Measurements from ENCODE around the gene PABPC3. TPM values are rescaled to one million over a fixed set of nuclear protein-coding genes. Genes with fewer than 3 reads are reported as not detected.

The PABPC3 gene
- total RNA-seq, 2 donors from 2014 or later, result 0.09 to 4.5 TPM

- intact Hi-C loops (cut with DNase I), result no loop called here
- TF ChIP-seq POLR2A (IDR thresholded peaks at IDR 0.05) (no peak), POLR2AphosphoS5 (IDR thresholded peaks at IDR 0.05) (no peak), CTCF (IDR thresholded peaks at IDR 0.05) (no peak)
- DNase-seq (ENCODE audit: low spot score), result no peak
- no peaks in the 10 kb centered on the region for H3K36me3 ChIP-seq
- H3K27me3 ChIP-seq (replicated peaks; ENCODE audit: insufficient read depth), result peaks cover 2% of the 10 kb centered on the region
- 87% methylated on average over 26 of the region's 26 CpGs for WGBS
- H3K4me1 ChIP-seq (replicated peaks), result no peaks in the 10 kb centered on the region
- H3K4me3 ChIP-seq, result no peak overlapping the region
- H3K9me3 ChIP-seq, result no peaks in the 10 kb centered on the region
- no peak overlapping the region for H3K27ac ChIP-seq
These were observed 27.1 kb upstream of the PABPC3 start for GRCh38 chr13:25068810-25069209.

GRCh38 chr13:25069236-25069635, 26.7 kb upstream of the PABPC3 start:
- H3K4me1 ChIP-seq (replicated peaks), result no peaks in the 10 kb centered on the region
- H3K27me3 ChIP-seq (replicated peaks; ENCODE audit: insufficient read depth), result peaks cover 2% of the 10 kb centered on the region
- no peak for DNase-seq (ENCODE audit: low spot score)
- H3K36me3 ChIP-seq, result no peaks in the 10 kb centered on the region
- no peaks in the 10 kb centered on the region for H3K9me3 ChIP-seq
- no peak overlapping the region for H3K27ac ChIP-seq
- no peak overlapping the region for H3K4me3 ChIP-seq
- intact Hi-C loops (cut with DNase I), result no loop called here
- TF ChIP-seq CTCF (IDR thresholded peaks at IDR 0.05), result no peak
- TF ChIP-seq POLR2AphosphoS5 (IDR thresholded peaks at IDR 0.05), result no peak
- 92% methylated on average over 21 of the region's 21 CpGs for WGBS

DNA sequence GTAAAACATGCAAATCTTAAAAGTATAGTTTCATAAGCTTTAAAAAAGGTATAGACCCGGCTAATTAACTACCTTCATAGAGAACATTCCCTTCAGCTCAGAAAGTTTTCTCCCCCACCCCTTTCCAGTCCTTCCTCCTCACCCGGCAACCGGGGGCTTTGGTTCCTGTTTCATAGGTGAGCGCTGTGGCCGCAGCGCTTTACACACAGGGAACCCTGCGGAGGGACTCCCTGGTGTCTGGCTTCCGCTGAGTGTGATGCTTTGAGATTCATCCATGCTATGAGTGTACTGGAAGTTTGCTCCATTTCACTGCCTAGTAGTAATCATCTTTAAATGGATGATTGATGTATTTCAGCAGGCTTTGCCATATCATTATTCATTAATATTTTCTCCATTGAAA, 26.0 kb upstream of the PABPC3 start:
- no peak overlapping the region for H3K4me3 ChIP-seq
- DNase-seq (ENCODE audit: low spot score), result no peak
- TF ChIP-seq CTCF (IDR thresholded peaks at IDR 0.05), result no peak
- TF ChIP-seq POLR2A (IDR thresholded peaks at IDR 0.05), result no peak
- TF ChIP-seq POLR2AphosphoS5 (IDR thresholded peaks at IDR 0.05), result no peak
- H3K9me3 ChIP-seq, result no peaks in the 10 kb centered on the region
- H3K36me3 ChIP-seq, result no peaks in the 10 kb centered on the region
- H3K27me3 ChIP-seq (replicated peaks; ENCODE audit: insufficient read depth), result peaks cover 2% of the 10 kb centered on the region
- H3K27ac ChIP-seq, result no peak overlapping the region
- WGBS, result 42% methylated on average over 8 of the region's 8 CpGs
- H3K4me1 ChIP-seq (replicated peaks), result no peaks in the 10 kb centered on the region
- intact Hi-C loops (cut with DNase I), result no loop called here

DNA sequence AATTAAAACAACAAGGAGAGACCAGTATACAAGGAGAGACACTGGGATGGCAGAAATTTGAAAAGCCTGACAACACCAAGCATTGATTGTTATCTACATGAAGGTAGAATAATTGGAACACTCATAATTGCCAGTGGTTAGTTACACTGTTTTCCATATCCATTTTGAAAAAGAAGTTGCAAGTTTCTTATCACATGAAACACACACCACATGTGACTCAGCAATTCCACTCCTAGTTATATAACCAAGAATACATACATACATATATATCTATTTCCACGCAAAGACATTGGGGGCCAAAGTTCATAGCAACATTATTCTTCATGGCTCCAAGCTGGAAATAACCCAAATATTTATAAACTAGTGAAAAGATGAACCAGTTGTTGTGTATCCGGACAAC, 15.2 kb upstream of the PABPC3 start:
- DNase-seq (ENCODE audit: low spot score), result no peak
- H3K9me3 ChIP-seq, result no peaks in the 10 kb centered on the region
- H3K4me3 ChIP-seq, result no peak overlapping the region
- H3K27me3 ChIP-seq (replicated peaks; ENCODE audit: insufficient read depth), result no peaks in the 10 kb centered on the region
- no peak overlapping the region for H3K27ac ChIP-seq
- intact Hi-C loops (cut with DNase I), result no loop called here
- H3K36me3 ChIP-seq, result no peaks in the 10 kb centered on the region
- 87% methylated on average over 2 of the region's 2 CpGs for WGBS
- no peak for TF ChIP-seq POLR2AphosphoS5 (IDR thresholded peaks at IDR 0.05)
- TF ChIP-seq CTCF (IDR thresholded peaks at IDR 0.05), result no peak
- TF ChIP-seq POLR2A (IDR thresholded peaks at IDR 0.05), result no peak
- no peaks in the 10 kb centered on the region for H3K4me1 ChIP-seq (replicated peaks)

DNA sequence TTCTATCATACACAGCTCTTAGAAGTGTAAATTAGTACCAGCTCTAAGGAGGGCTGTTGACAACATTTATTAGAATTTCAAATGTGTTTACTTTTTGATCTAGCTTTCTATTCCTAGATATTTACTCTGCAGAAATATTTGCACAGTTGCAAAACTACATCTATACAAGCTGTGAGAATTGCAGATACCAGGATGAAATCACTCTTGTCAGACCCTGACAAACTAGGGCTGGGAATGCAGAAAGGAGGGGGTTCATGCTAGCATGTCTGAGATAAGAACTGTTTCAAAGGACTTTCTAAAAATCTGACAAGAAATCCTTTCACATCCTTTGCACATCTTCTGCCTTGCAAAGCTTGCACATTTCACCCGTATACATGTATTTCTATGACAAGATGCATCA, 11.8 kb upstream of the PABPC3 start:
- intact Hi-C loops (cut with DNase I), result no loop called here
- no peak for DNase-seq (ENCODE audit: low spot score)
- Histone ChIP-seq H3K27ac (no peak overlapping the region), H3K27me3 (replicated peaks; ENCODE audit: insufficient read depth) (no peaks in the 10 kb centered on the region), H3K4me3 (no peak overlapping the region), H3K9me3 (no peaks in the 10 kb centered on the region), H3K4me1 (replicated peaks) (no peaks in the 10 kb centered on the region), H3K36me3 (no peaks in the 10 kb centered on the region)
- 74% methylated on average over 1 of the region's 1 CpG for WGBS
- TF ChIP-seq POLR2A (IDR thresholded peaks at IDR 0.05) (no peak), POLR2AphosphoS5 (IDR thresholded peaks at IDR 0.05) (no peak), CTCF (IDR thresholded peaks at IDR 0.05) (no peak)
